Left renal cortex interstitium (tissue), 4 donors: ENCODE results near the gene GOLM1. TPM values are rescaled to one million over a fixed set of nuclear protein-coding genes. Genes with fewer than 3 reads are reported as not detected.

Source experiments
- DNase-seq, 4 donors: peaks; one replicate each; pipeline ENCODE4 v3.0.0-alpha.2; 2013; ENCODE audit warnings: low read depth in 4 of 4, low spot score in 2 of 4, missing footprints in 1 of 4
- polyA plus RNA-seq, 4 donors: library from polyadenylated mRNA; unstranded; fragments of 120-200 nt; gene quantifications; one replicate each; pipeline ENCODE4 v1.2.1, GENCODE V29; 2013; ENCODE audit not compliant: insufficient read length in 4 of 4

GOLM1 gene
- polyA plus RNA-seq, 4 donors: 151 to 166 (median 163) TPM

DNA sequence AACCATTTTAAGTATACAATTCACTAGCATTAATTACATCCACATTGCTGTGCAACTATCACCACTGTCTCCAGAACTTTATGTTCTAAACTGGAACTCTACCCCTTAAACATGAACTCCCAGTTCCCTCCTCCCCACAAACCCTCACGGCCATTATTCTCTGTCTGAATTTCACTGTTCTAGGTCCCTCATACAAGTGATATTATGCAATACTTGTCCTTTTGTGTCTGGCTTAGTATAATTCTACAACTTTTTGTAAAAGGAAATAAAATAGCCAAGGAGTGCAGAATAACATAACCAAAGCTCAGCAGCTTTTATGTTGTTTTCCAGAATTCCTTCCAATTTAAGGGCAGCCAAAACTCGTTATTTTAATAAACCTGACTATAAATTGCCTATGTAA, 105.2 kb downstream of the GOLM1 start:
- DNase-seq: no peak

- no peak for DNase-seq
Measured at GRCh38 chr9:85987236-85987635, 112.1 kb downstream of the GOLM1 start.

GRCh38 chr9:85984457-85984856, 114.9 kb downstream of the GOLM1 start:
- DNase-seq: no peak

GRCh38 chr9:85981369-85981768, 118.0 kb downstream of the GOLM1 start:
- DNase-seq: no peak

- no peak for DNase-seq
Measured at GRCh38 chr9:85978496-85978895, 120.9 kb downstream of the GOLM1 start.

Other genes with a start within 250 kb of the GOLM1 start
- 10 to 100 TPM; 32.1 to 36.7 (median 34.6) TPM for gene NAA35, start 158.4 kb downstream of the GOLM1 start, polyA plus RNA-seq
- under 1 TPM; 0.10 to 0.54 (median 0.23) TPM for gene C9orf153, start 160.1 kb upstream of the GOLM1 start, polyA plus RNA-seq
- 10 to 100 TPM; 52.4 to 65.5 (median 61.7) TPM for gene ISCA1, start 183.0 kb upstream of the GOLM1 start, polyA plus RNA-seq